Measurements from ENCODE around the gene AFF3. TPM values are rescaled to one million over a fixed set of nuclear protein-coding genes. Genes with fewer than 3 reads are reported as not detected.

AFF3 gene
- total RNA-seq, 6 experiments from 2014 or later, result 0.80 to 8.2 (median 6.8) TPM

DNA sequence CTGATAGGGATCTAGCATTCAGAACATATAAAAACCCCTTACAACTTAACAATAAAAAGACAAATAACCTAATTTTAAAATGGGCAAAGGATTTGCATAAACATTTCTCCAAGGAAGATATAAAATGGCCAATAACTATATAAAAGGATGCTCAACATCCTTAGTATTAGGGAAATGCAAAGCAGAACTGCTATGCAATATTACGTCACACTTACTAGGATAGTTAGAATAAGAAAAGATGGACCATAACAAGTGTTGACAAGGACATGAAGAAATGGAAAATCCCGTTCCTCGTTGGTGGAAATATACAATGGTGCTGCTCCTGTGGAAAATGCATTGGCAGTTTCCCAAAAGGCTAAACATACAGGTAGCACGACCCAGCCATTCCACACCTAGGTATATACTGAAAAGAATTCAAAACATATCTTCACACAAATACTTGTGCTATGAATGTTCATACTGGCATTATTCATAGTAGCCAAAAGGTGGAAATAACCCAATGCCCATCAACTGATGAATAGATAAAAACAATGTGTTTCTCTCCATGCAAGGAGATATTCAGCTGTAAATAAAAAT is 604.4 kb downstream of the AFF3 start:
- Mint-ChIP-seq H3K4me3 (no peak overlapping the region), H3K27me3 (ENCODE audit: insufficient read depth) (peaks cover 21% of the 10 kb centered on the region), H3K27ac (no peak overlapping the region), H3K4me1 (ENCODE audit: low read depth) (no peaks in the 10 kb centered on the region), H3K9me3 (no peaks in the 10 kb centered on the region), H3K36me3 (ENCODE audit: low read depth) (no peaks in the 10 kb centered on the region)
- TF ChIP-seq, protein P1, sequence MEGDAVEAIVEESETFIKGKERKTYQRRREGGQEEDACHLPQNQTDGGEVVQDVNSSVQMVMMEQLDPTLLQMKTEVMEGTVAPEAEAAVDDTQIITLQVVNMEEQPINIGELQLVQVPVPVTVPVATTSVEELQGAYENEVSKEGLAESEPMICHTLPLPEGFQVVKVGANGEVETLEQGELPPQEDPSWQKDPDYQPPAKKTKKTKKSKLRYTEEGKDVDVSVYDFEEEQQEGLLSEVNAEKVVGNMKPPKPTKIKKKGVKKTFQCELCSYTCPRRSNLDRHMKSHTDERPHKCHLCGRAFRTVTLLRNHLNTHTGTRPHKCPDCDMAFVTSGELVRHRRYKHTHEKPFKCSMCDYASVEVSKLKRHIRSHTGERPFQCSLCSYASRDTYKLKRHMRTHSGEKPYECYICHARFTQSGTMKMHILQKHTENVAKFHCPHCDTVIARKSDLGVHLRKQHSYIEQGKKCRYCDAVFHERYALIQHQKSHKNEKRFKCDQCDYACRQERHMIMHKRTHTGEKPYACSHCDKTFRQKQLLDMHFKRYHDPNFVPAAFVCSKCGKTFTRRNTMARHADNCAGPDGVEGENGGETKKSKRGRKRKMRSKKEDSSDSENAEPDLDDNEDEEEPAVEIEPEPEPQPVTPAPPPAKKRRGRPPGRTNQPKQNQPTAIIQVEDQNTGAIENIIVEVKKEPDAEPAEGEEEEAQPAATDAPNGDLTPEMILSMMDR (IDR thresholded peaks at IDR 0.05), result no peak
- DNase-seq, result no peak

DNA sequence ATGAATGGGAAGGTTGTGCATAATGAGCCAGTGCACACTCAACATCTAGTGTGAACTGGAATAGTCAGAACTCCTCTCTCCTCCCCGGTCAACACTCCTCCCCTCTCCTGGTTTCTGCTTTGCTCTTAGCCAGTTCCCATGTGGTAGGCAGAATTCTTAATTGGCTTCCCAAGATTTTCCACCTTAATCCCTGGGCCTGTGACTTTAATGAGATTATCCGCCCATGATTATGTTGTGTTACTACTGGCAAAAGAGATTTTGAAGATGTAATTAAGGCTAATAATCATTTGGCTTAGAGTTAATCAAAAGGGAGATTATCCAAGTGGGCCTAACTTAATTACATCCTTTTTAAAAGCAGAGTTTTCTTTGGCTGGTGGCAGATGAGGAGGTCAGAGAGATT is 618.3 kb downstream of the AFF3 start:
- Mint-ChIP-seq H3K9me3 (no peaks in the 10 kb centered on the region), H3K4me1 (ENCODE audit: low read depth) (no peaks in the 10 kb centered on the region), H3K27me3 (ENCODE audit: insufficient read depth) (peaks cover 13% of the 10 kb centered on the region), H3K36me3 (ENCODE audit: low read depth) (no peaks in the 10 kb centered on the region), H3K4me3 (no peak overlapping the region), H3K27ac (no peak overlapping the region)
- TF ChIP-seq, protein P1 (IDR thresholded peaks at IDR 0.05), result no peak
- no peak for DNase-seq

DNA sequence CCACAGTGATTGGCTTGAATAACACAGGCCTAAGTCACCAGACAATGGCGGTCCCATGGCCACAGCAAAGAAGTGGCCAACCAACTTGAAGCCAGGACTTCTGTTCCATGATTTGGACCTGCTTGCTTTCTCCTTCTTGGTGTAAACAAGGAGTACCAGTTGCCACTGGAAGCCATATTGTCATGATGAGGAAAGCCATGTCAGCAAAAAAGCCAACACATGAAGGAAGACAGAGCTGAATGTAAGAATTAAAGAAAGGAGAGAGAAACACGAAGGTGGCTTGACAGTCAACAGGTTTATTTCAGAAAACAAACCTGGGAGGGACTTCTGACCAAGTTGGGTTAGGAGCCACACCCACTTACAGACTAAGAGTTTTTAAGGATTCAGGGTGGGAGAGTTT is 620.2 kb downstream of the AFF3 start:
- Mint-ChIP-seq H3K9me3 (no peaks in the 10 kb centered on the region), H3K27ac (no peak overlapping the region), H3K27me3 (ENCODE audit: insufficient read depth) (peaks cover 13% of the 10 kb centered on the region), H3K4me3 (no peak overlapping the region), H3K4me1 (ENCODE audit: low read depth) (no peaks in the 10 kb centered on the region), H3K36me3 (ENCODE audit: low read depth) (no peaks in the 10 kb centered on the region; the same call in 1 of the 2 replicates)
- no peak for DNase-seq
- TF ChIP-seq, protein P1 (IDR thresholded peaks at IDR 0.05), result no peak

DNA sequence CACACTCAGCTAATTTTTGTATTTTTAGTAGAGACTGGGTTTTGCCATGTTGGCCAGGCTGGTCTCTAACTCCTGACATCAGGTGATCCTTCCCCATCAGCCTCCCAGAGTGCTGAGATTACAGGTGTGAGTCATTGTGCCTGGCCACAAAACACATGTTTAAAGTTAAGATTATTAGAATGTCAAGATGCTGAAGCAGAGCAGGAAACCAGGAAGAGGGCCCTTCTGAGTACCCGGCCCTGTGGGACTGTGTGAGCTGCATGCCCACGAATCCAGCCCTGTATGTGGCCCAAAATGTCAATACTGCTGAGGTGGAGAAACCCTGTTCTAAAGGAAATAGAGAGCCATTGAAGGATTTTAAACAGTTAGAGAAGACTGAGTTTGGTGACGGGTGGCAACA is 621.6 kb downstream of the AFF3 start:
- DNase-seq, result no peak

DNA sequence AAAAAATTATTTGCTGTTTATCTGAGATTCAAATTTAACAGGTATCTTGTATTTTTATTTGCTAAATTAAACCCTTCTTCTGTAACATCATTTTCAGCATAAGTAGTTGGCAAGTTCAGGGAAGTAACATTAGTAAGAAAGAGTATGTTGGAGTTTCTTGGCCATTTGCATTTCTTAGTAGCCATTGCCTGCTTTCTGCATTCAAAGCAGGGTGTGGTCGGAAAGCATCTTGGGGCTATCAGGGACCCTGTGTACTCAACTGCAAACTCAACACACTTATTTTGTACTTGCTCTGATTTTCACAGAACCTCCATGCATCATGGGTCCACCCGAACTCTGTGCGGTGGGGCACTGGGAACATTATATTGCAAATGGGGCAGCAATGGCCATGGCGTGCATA is 622.2 kb downstream of the AFF3 start:
- Mint-ChIP-seq H3K27me3 (ENCODE audit: insufficient read depth) (peaks cover 18% of the 10 kb centered on the region), H3K4me3 (no peak overlapping the region), H3K27ac (no peak overlapping the region), H3K36me3 (ENCODE audit: low read depth) (no peaks in the 10 kb centered on the region; the same call in 1 of the 2 replicates), H3K9me3 (no peaks in the 10 kb centered on the region), H3K4me1 (ENCODE audit: low read depth) (no peaks in the 10 kb centered on the region)
- TF ChIP-seq, protein P1 (IDR thresholded peaks at IDR 0.05), result no peak
- no peak for DNase-seq

More for the DNA sequence above, 621.6 kb downstream of the AFF3 start:
- no peaks in the 10 kb centered on the region for H3K9me3 Mint-ChIP-seq
- no peaks in the 10 kb centered on the region; the same call in 1 of the 2 replicates for H3K36me3 Mint-ChIP-seq (ENCODE audit: low read depth)
- TF ChIP-seq, protein P1 (IDR thresholded peaks at IDR 0.05), result no peak
- no peak overlapping the region for H3K27ac Mint-ChIP-seq
- H3K27me3 Mint-ChIP-seq (ENCODE audit: insufficient read depth), result peaks cover 18% of the 10 kb centered on the region
- H3K4me1 Mint-ChIP-seq (ENCODE audit: low read depth), result no peaks in the 10 kb centered on the region
- no peak overlapping the region for H3K4me3 Mint-ChIP-seq

All from HFFc6 (cell line).